ENCODE data around the gene UBAC2. TPM values are rescaled to one million over a fixed set of nuclear protein-coding genes. Genes with fewer than 3 reads are reported as not detected.

UBAC2 gene
- total RNA-seq, 1 donor from 2014 or later = 59.8 TPM

DNA sequence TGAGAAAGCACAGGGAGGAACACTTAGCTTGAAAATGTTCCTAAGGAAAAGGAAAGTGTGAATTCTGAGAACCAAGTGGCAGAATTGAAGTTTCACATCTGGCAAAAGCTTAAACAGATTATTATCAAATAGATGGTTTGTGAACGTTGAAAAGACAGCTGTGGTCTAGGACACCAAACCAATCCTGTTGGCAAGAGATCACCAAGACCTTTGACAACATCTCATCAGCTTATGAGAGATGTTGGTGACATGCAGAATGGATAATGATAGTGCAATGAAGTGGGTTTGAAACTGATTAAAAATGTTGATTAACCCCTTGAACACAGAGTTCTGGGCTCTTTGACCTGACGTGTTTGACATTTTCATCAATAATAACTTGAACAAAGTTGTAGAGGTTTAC lies 181.1 kb downstream of the UBAC2 start:
- peaks cover 10% of the 10 kb centered on the region for H3K36me3 Mint-ChIP-seq (ENCODE audit: low read depth)

DNA sequence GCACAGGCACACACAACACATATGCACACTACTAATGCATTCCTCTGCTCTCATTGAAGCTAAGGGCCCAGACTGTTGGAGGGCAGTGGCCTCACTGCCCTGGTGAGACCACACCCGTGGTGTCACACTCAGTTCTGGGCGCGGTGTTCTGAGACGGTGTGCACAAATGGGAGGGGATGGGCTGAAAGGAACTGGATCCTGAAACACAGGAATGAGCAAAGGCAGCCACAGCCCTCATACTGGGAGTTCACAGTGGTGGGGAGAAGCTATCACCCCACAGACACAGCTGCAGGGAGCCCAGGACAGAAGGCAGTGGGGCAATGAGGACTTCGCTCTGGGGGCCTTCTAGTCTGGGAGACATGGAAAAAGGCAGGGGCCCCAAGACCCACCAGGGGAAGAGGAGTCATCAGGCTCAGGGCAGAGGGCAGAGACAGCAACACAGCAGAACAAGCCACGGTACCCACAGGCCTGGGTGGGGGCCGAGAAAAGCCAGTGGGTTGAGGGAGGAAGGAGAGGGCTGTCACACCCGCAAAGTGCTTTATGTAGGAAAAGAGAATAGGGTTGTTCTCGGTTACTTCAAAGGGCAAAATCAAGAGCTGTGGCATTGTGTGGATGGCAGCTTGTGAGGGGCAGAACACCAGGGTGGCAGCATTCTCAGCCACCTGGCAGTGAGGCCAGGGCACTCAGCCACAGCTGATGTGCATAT lies 181.9 kb downstream of the UBAC2 start:
- no peak overlapping the region for H3K4me3 Mint-ChIP-seq

More for the DNA sequence above, 181.1 kb downstream of the UBAC2 start:
- TF ChIP-seq, protein P1, sequence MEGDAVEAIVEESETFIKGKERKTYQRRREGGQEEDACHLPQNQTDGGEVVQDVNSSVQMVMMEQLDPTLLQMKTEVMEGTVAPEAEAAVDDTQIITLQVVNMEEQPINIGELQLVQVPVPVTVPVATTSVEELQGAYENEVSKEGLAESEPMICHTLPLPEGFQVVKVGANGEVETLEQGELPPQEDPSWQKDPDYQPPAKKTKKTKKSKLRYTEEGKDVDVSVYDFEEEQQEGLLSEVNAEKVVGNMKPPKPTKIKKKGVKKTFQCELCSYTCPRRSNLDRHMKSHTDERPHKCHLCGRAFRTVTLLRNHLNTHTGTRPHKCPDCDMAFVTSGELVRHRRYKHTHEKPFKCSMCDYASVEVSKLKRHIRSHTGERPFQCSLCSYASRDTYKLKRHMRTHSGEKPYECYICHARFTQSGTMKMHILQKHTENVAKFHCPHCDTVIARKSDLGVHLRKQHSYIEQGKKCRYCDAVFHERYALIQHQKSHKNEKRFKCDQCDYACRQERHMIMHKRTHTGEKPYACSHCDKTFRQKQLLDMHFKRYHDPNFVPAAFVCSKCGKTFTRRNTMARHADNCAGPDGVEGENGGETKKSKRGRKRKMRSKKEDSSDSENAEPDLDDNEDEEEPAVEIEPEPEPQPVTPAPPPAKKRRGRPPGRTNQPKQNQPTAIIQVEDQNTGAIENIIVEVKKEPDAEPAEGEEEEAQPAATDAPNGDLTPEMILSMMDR (conservative IDR thresholded peaks at IDR 0.05) = no peak
- H3K27ac Mint-ChIP-seq (ENCODE audit: unreplicated experiment) = no peak overlapping the region
- no peak for DNase-seq (ENCODE audit: low read depth, low spot score)
- H3K4me3 Mint-ChIP-seq = no peak overlapping the region
- no peaks in the 10 kb centered on the region for H3K9me3 Mint-ChIP-seq
- no peaks in the 10 kb centered on the region for H3K4me1 Mint-ChIP-seq
- H3K27me3 Mint-ChIP-seq (ENCODE audit: low read depth) = no peaks in the 10 kb centered on the region

DNA sequence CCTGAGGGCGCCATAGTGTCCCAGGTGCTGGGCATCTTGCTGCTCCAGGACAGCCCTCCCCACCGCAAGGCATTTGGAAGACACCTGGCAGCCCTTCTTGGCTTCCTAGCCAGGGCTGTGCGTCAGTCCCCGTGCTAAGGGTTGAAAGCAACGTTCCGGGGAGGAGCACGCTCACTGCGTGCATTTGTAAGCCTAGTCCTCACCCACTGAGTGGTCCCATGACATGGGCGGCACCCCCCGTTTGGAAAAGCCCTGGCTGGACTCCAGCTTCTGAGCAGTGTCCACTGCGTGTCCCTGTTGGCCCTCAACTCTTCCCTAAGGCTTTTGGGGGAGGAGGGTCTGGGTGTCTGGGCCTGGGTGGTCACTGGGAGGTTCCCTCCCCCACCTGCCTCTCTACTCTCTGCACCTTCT lies 182.9 kb downstream of the UBAC2 start:
- Mint-ChIP-seq H3K9me3 (no peaks in the 10 kb centered on the region), H3K27me3 (ENCODE audit: low read depth) (no peaks in the 10 kb centered on the region), H3K36me3 (ENCODE audit: low read depth) (peaks cover 13% of the 10 kb centered on the region), H3K27ac (ENCODE audit: unreplicated experiment) (no peak overlapping the region), H3K4me1 (no peaks in the 10 kb centered on the region), H3K4me3 (no peak overlapping the region)
- DNase-seq (ENCODE audit: low read depth, low spot score) = no peak
- TF ChIP-seq, protein P1 (conservative IDR thresholded peaks at IDR 0.05) = no peak

More for the DNA sequence above, 181.9 kb downstream of the UBAC2 start:
- DNase-seq (ENCODE audit: low read depth, low spot score) = no peak
- TF ChIP-seq, protein P1 (conservative IDR thresholded peaks at IDR 0.05) = no peak
- no peaks in the 10 kb centered on the region for H3K9me3 Mint-ChIP-seq
- no peaks in the 10 kb centered on the region for H3K27me3 Mint-ChIP-seq (ENCODE audit: low read depth)
- H3K4me1 Mint-ChIP-seq = no peaks in the 10 kb centered on the region
- H3K27ac Mint-ChIP-seq (ENCODE audit: unreplicated experiment) = peak overlapping the region; percentile 25
- peaks cover 12% of the 10 kb centered on the region for H3K36me3 Mint-ChIP-seq (ENCODE audit: low read depth)

DNA sequence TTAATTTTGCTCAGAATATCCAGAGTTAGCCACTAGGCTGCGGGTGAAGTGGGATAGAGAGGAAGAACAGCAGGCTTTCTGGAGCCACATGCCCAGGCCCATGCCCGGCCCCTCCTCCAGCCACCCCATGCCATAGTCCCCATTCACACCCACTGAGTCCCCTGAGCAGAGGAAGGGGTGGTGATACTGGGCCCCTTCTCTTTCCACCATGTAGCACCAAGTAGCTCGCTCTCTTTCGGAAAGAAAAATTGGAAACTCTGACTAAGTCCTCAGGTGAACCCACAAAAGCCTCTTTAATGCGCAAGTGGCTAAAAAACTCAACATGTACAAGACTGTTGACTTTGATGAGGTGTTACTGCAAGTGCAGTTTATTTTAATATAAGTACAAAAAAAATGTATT lies 183.3 kb downstream of the UBAC2 start:
- H3K9me3 Mint-ChIP-seq = no peaks in the 10 kb centered on the region
- H3K4me1 Mint-ChIP-seq = no peaks in the 10 kb centered on the region
- peaks cover 13% of the 10 kb centered on the region for H3K36me3 Mint-ChIP-seq (ENCODE audit: low read depth)
- DNase-seq (ENCODE audit: low read depth, low spot score) = no peak
- H3K27me3 Mint-ChIP-seq (ENCODE audit: low read depth) = no peaks in the 10 kb centered on the region
- no peak overlapping the region for H3K4me3 Mint-ChIP-seq
- TF ChIP-seq, protein P1 (conservative IDR thresholded peaks at IDR 0.05) = no peak
- H3K27ac Mint-ChIP-seq (ENCODE audit: unreplicated experiment) = no peak overlapping the region

DNA sequence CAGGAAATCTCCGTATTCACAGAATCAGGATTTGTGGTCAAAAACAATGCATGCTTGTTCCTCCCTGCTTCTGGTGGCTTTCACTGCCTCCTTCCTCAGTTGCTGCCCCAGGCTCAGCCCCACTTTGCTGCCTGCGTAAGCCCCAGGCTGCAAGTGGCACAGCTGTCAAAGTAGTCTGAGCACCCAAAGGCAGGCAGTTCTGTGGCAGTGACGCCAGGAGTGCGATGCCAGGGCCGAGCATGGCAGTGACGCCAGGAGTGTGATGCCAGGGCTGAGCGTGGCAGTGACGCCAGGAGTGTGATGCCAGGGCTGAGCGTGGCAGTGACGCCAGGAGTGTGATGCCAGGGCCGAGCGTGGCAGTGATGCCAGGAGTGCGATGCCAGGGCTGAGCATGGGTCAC lies 183.8 kb downstream of the UBAC2 start:
- Mint-ChIP-seq H3K4me1 (no peaks in the 10 kb centered on the region), H3K4me3 (no peak overlapping the region), H3K27ac (ENCODE audit: unreplicated experiment) (no peak overlapping the region), H3K27me3 (ENCODE audit: low read depth) (no peaks in the 10 kb centered on the region), H3K9me3 (no peaks in the 10 kb centered on the region), H3K36me3 (ENCODE audit: low read depth) (peaks cover 9% of the 10 kb centered on the region)
- no peak for DNase-seq (ENCODE audit: low read depth, low spot score)
- TF ChIP-seq, protein P1 (conservative IDR thresholded peaks at IDR 0.05) = no peak

Measured in neural crest cell (in vitro differentiated cells).